Stimulated activated effector memory CD8-positive, alpha-beta T cell treated with anti-CD3 and anti-CD28 coated beads, Interleukin-12 subunit alpha, Interleukin-12 subunit beta, amount 100 ng/mL, for 72 hours (primary cell): ENCODE data around the gene SLC7A14.

Source experiments
- ATAC-seq: fragments of 150-1000 bp; cut with Tn5 transposase; 2 replicates; pipeline ENCODE4 v1.10.0; 2021
- DNase-seq, 2 donors: peaks; one replicate each; pipeline ENCODE4 v3.0.0; 2021 to 2022; ENCODE audit warnings: low spot score in 2 of 2
- H3K27ac Mint-ChIP-seq: one replicate; pipeline ENCODE4 v1.8.0; 2022; ENCODE audit warnings: mild to moderate bottlenecking, mixed read lengths
- H3K36me3 Mint-ChIP-seq: one replicate; pipeline ENCODE4 v1.8.0; 2022; ENCODE audit warnings: mild to moderate bottlenecking, mixed read lengths
- H3K4me1 Mint-ChIP-seq: one replicate; pipeline ENCODE4 v1.8.0; 2022; ENCODE audit warnings: mixed read lengths
- H3K4me3 Mint-ChIP-seq: one replicate; pipeline ENCODE4 v1.8.0; 2022; ENCODE audit warnings: mild to moderate bottlenecking, mixed read lengths
- H3K9me3 Mint-ChIP-seq: one replicate; pipeline ENCODE4 v1.8.0; 2022; ENCODE audit warnings: mixed read lengths

Gene SLC7A14

DNA sequence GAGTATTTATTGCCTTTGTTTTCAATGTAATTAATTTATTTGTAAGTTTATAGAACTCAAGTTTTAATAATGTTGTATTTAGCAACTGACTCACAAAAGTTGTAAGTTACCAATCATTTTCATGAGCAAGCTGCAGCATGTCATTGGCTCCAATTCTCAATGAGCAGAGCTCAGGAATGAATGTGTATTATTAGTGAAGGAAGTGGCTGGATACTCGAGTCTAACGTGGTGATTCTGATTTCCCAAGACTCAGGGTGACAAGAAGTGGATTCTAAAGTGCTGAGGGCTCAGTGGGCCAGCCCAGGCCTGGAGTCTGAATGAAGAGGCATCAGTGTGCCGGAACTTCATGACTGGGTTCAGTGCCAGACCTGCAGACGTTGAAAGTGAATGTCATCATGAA, 127.6 kb downstream of the SLC7A14 start:
- no peaks in the 10 kb centered on the region for H3K36me3 Mint-ChIP-seq
- no peak overlapping the region for H3K4me3 Mint-ChIP-seq
- H3K9me3 Mint-ChIP-seq: no peaks in the 10 kb centered on the region
- no peaks in the 10 kb centered on the region for H3K4me1 Mint-ChIP-seq
- ATAC-seq (no peak), DNase-seq (no peak)
- no peak overlapping the region for H3K27ac Mint-ChIP-seq

- no peaks in the 10 kb centered on the region for H3K36me3 Mint-ChIP-seq
- ATAC-seq (no peak), DNase-seq (no peak)
- H3K4me3 Mint-ChIP-seq: no peak overlapping the region
- H3K4me1 Mint-ChIP-seq: no peaks in the 10 kb centered on the region
- H3K27ac Mint-ChIP-seq: no peak overlapping the region
- H3K9me3 Mint-ChIP-seq: no peaks in the 10 kb centered on the region
These were observed 131.4 kb downstream of the SLC7A14 start for GRCh38 chr3:170454509-170454908.

- ATAC-seq: no peak
- no peak for DNase-seq
- Mint-ChIP-seq H3K27ac (no peak overlapping the region), H3K36me3 (no peaks in the 10 kb centered on the region), H3K4me1 (no peaks in the 10 kb centered on the region), H3K9me3 (no peaks in the 10 kb centered on the region), H3K4me3 (no peak overlapping the region)
These were observed 135.8 kb downstream of the SLC7A14 start for GRCh38 chr3:170450039-170450438.

GRCh38 chr3:170448584-170448983, 137.3 kb downstream of the SLC7A14 start:
- no peaks in the 10 kb centered on the region for H3K9me3 Mint-ChIP-seq
- DNase-seq: no peak
- no peaks in the 10 kb centered on the region for H3K36me3 Mint-ChIP-seq
- no peak overlapping the region for H3K27ac Mint-ChIP-seq
- no peaks in the 10 kb centered on the region for H3K4me1 Mint-ChIP-seq
- no peak for ATAC-seq
- no peak overlapping the region for H3K4me3 Mint-ChIP-seq

GRCh38 chr3:170443457-170443856, 142.4 kb downstream of the SLC7A14 start:
- Mint-ChIP-seq H3K9me3 (no peaks in the 10 kb centered on the region), H3K36me3 (no peaks in the 10 kb centered on the region), H3K4me3 (no peak overlapping the region), H3K27ac (no peak overlapping the region), H3K4me1 (no peaks in the 10 kb centered on the region)
- no peak for ATAC-seq
- DNase-seq: no peak

GRCh38 chr3:170442947-170443346, 142.9 kb downstream of the SLC7A14 start:
- no peaks in the 10 kb centered on the region for H3K36me3 Mint-ChIP-seq
- no peak overlapping the region for H3K27ac Mint-ChIP-seq
- H3K9me3 Mint-ChIP-seq: no peaks in the 10 kb centered on the region
- no peaks in the 10 kb centered on the region for H3K4me1 Mint-ChIP-seq
- no peak for ATAC-seq
- no peak overlapping the region for H3K4me3 Mint-ChIP-seq
- no peak for DNase-seq

DNA sequence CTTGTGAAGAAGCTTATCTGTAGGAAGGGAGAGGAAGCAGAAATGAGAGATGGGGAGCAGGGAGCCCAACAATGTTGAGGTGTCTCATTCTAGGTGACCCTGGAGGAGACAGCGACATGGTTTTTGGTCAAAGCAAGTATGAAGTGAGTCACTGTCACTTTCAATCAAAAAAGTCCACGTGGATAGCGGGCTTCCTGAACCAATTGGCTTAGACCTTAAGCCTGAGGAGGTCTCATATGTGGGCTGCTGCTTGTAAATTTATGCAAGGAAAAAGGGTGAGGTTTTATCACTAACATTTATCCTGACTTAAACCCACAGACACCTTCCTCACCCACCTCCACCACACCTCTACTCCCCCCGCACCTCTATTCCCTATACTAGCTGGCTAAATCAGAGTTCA, 144.5 kb downstream of the SLC7A14 start:
- Mint-ChIP-seq H3K9me3 (no peaks in the 10 kb centered on the region), H3K4me3 (no peak overlapping the region), H3K36me3 (no peaks in the 10 kb centered on the region), H3K4me1 (peaks cover 9% of the 10 kb centered on the region), H3K27ac (no peak overlapping the region)
- DNase-seq (no peak), ATAC-seq (no peak)

- ATAC-seq (no peak), DNase-seq (no peak)
- Mint-ChIP-seq H3K9me3 (no peaks in the 10 kb centered on the region), H3K36me3 (no peaks in the 10 kb centered on the region), H3K4me3 (no peak overlapping the region), H3K4me1 (peaks cover 9% of the 10 kb centered on the region), H3K27ac (no peak overlapping the region)
These were observed 145.5 kb downstream of the SLC7A14 start for GRCh38 chr3:170440344-170440743.

GRCh38 chr3:170438836-170439235, 147.0 kb downstream of the SLC7A14 start:
- no peaks in the 10 kb centered on the region for H3K36me3 Mint-ChIP-seq
- no peak for ATAC-seq
- H3K4me1 Mint-ChIP-seq: peaks cover 9% of the 10 kb centered on the region
- DNase-seq: no peak
- H3K4me3 Mint-ChIP-seq: no peak overlapping the region
- H3K9me3 Mint-ChIP-seq: no peaks in the 10 kb centered on the region
- H3K27ac Mint-ChIP-seq: no peak overlapping the region

DNA sequence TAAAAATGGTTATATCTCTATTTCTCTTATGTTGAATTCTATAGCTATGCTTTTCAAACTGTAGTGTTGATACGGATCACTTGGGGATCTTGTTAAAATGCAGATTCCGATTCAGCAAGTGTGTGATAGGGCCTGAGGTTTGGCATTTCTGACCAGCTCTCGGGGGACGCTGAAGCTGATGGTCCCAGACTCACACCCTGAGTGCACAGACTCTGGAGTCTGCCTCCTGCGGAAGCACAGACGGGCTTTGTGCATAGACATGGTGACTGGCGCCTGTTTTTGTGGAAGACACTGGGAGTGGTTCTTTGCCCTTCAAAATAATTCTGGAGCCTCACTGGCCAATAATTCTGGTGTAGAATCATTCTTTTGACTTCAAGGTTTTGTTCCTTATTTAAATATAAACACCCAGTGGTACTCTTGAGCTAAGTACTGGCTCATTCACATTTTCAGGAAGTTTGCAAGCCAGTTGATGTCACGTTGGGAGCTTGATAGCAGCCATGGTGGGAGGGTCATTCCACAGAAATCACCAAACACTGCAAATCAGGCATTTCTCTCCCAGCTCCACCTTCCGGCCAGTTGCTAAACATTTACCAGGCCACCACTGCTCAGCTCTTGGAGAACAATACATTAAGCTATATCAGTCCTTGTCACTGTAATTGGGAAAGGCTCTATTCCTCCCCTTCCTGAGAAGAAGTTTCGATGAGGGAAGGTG, 148.0 kb downstream of the SLC7A14 start:
- Mint-ChIP-seq H3K27ac (no peak overlapping the region), H3K4me1 (peaks cover 9% of the 10 kb centered on the region), H3K36me3 (no peaks in the 10 kb centered on the region), H3K4me3 (no peak overlapping the region), H3K9me3 (no peaks in the 10 kb centered on the region)
- DNase-seq (no peak), ATAC-seq (no peak)

DNA sequence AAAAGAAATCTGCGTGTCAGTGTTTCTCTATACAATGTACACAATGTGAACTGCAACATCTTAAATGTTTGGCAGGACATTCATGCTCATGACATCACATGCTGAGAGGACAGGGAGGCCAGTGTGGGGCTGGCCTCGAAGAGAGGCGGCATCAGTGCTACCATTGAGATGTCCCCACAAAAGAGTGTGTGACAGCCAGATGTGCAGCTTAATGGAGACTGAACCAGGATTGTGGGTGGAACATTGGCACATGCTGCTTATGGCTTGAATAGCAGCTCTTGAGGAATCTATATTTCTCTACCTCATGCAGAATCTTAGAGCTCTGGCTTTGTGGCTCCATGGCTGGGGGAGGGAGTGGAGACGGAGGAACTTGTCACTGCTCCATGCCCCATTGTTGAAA, 148.7 kb downstream of the SLC7A14 start:
- Mint-ChIP-seq H3K27ac (no peak overlapping the region), H3K9me3 (no peaks in the 10 kb centered on the region), H3K36me3 (no peaks in the 10 kb centered on the region), H3K4me1 (peaks cover 9% of the 10 kb centered on the region), H3K4me3 (no peak overlapping the region)
- no peak for ATAC-seq
- no peak for DNase-seq

- H3K4me1 Mint-ChIP-seq: peaks cover 9% of the 10 kb centered on the region
- DNase-seq: no peak
These were observed 149.2 kb downstream of the SLC7A14 start for GRCh38 chr3:170436697-170437096.

DNA sequence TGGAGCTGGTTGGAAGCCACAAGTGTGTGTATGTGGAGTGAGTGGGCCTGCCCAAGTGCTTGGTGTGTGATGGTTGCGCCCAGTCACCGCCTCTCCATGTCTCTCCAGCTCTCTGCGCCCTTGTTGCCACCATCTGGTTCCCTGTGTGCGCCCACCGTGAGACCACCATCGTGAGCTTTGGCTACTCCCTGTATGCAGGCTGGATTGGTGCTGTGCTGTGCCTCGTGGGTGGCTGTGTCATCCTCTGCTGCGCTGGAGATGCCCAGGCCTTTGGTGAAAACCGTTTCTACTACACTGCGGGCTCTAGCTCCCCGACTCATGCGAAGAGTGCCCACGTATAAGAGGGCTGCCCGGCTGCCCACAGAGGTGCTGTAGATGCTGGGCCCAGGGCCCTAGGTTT, 153.5 kb downstream of the SLC7A14 start:
- no peak overlapping the region for H3K27ac Mint-ChIP-seq
- DNase-seq (no peak), ATAC-seq (no peak)
- H3K4me3 Mint-ChIP-seq: no peak overlapping the region
- peaks cover 23% of the 10 kb centered on the region for H3K4me1 Mint-ChIP-seq
- H3K36me3 Mint-ChIP-seq: no peaks in the 10 kb centered on the region
- H3K9me3 Mint-ChIP-seq: no peaks in the 10 kb centered on the region

More at GRCh38 chr3:170436697-170437096, 149.2 kb downstream of the SLC7A14 start:
- ATAC-seq: peak; percentile 52
- H3K4me3 Mint-ChIP-seq: no peak overlapping the region
- H3K27ac Mint-ChIP-seq: no peak overlapping the region
- no peaks in the 10 kb centered on the region for H3K9me3 Mint-ChIP-seq
- H3K36me3 Mint-ChIP-seq: no peaks in the 10 kb centered on the region

DNA sequence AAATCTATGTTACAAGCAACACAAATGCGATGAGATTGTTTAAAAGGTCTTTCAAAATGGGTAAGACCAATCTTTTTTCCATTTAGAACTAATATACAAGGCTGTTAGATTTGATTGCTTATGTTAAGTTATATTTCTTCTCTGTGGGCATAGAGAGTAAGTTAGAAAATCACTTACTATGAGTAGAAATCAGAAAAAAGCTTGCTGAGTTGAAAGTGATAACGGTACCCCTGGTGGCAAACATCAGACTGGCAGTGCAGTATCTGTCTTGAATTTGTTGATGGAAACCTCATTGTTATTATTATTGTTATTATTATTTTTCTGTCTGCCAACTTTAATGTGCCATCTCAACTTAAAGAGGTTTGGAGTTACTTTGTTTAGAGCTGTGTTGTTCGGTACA, 154.8 kb downstream of the SLC7A14 start:
- peaks cover 14% of the 10 kb centered on the region for H3K4me1 Mint-ChIP-seq
- DNase-seq (no peak), ATAC-seq (no peak)
- H3K36me3 Mint-ChIP-seq: no peaks in the 10 kb centered on the region
- H3K4me3 Mint-ChIP-seq: no peak overlapping the region
- no peak overlapping the region for H3K27ac Mint-ChIP-seq
- H3K9me3 Mint-ChIP-seq: no peaks in the 10 kb centered on the region

DNA sequence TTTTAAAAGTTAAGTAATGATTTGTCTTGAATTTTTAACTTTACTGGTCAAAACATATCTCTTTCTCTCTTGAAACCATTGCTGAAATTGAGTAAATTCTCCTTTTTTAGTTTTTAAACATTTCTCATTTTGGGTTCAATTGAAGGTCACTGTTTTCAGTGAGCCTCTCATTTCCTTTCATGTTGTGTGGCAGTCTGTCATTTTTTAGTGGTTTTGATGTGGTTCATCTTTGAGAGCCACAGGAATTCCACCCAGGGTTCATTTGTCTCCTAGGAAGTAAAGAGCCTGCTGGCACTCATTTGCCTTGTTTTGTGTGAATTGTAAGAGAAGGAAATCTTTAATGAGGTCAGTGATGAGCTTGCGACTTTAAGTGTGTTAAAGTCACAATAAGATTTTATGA, 156.8 kb downstream of the SLC7A14 start:
- ATAC-seq: peak; percentile 65
- Mint-ChIP-seq H3K4me1 (peaks cover 14% of the 10 kb centered on the region), H3K4me3 (no peak overlapping the region), H3K27ac (no peak overlapping the region), H3K36me3 (no peaks in the 10 kb centered on the region), H3K9me3 (no peaks in the 10 kb centered on the region)
- no peak for DNase-seq

GRCh38 chr3:170428095-170428494, 157.8 kb downstream of the SLC7A14 start:
- no peak for ATAC-seq
- H3K4me3 Mint-ChIP-seq: no peak overlapping the region
- H3K4me1 Mint-ChIP-seq: peaks cover 14% of the 10 kb centered on the region
- no peaks in the 10 kb centered on the region for H3K9me3 Mint-ChIP-seq
- H3K36me3 Mint-ChIP-seq: no peaks in the 10 kb centered on the region
- no peak overlapping the region for H3K27ac Mint-ChIP-seq
- DNase-seq: no peak
